Measurements from ENCODE around the gene SLMAP. TPM values are rescaled to one million over a fixed set of nuclear protein-coding genes. Genes with fewer than 3 reads are reported as not detected.

SLMAP gene
- total and polyA plus RNA-seq, 2 of the 4 experiments (the other 2 are of a cell fraction): 15.5 to 26.5 TPM

DNA sequence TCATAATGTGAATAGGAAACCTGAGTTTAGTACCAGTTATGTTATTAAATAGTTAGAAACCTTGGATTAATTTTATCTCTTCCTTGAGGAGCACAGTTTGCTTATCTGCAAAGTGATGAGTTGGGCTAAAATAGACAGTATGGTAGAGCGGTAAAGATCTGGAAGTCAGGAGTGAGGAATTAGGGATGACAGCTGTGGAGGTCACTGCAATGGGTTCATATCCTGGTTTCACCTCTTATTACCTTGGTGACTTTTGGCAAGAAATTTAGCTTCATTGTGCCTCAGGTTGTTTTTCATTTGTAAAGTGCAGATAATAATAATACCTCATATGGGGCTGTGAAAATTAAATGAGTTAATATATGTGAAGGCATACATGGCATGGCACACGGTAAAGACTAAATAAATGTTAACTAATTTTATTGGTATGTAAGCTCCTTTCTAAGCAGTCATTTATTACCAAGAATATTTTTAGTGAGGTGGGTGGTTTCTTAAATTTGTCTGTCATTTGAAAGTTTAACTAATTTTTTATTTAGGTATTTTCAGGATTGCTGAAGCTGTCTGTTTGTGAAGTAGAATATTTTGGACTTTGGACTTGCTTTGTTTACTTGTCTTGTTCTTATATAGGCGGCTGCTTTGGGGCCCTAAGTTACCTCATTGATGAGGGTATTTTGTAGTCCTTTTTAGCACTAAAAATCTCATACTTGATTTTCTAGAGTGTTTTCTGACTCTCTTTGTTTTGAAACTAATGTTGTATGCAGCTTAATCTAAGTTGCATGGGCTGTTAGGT lies 41.8 kb downstream of the SLMAP start:
- Histone ChIP-seq H3K79me1 (ENCODE audit: low read depth in 1 of 2, low read length in 2 of 2) (peaks cover 25 to 60% of the 10 kb centered on the region in 2 experiments), H3K23ac (ENCODE audit: low read depth, low read length) (no peak overlapping the region), H2BK15ac (ENCODE audit: low read depth, low read length) (no peak overlapping the region), H2BK20ac (ENCODE audit: low read depth, low read length) (no peak overlapping the region), H2BK120ac (ENCODE audit: low read depth, low read length) (no peak overlapping the region), H3K14ac (replicated peaks; ENCODE audit: low read depth, low read length) (no peak overlapping the region), H3K9me3 (ENCODE audit: control insufficient read depth, insufficient read depth, low read length) (no peaks in the 10 kb centered on the region), H3K36me3 (ENCODE audit: control insufficient read depth, insufficient read depth, low read length) (no peaks in the 10 kb centered on the region), H2AK5ac (ENCODE audit: low read depth, low read length) (no peak overlapping the region), H3K56ac (ENCODE audit: extremely low read depth, insufficient read depth, low read length) (no peak overlapping the region), H4K20me1 (ENCODE audit: insufficient read depth, low read length) (peaks cover 18% of the 10 kb centered on the region; the same call in 1 of the 2 replicates), H3K4me2 (ENCODE audit: low read depth, low read length) (no peak overlapping the region), H3K27me3 (ENCODE audit: control insufficient read depth, insufficient read depth, low read length) (no peaks in the 10 kb centered on the region), H2AFZ (replicated peaks; ENCODE audit: low read length, poor library complexity) (no peak overlapping the region), H4K8ac (ENCODE audit: low read depth in 2 of 2, low read length in 2 of 2) (no peak overlapping the region), H3K4me3 (ENCODE audit: insufficient read depth, low read depth, low read length) (no peak overlapping the region), H4K5ac (ENCODE audit: low read depth, low read length) (no peak overlapping the region), H3K4ac (ENCODE audit: low read depth, low read length) (no peak overlapping the region), H4K91ac (ENCODE audit: insufficient read depth, low read depth, low read length) (no peak overlapping the region), H3K9ac (ENCODE audit: low read depth, low read length) (no peak overlapping the region), H3K27ac (ENCODE audit: insufficient read depth, low read length) (no peak overlapping the region), H3K4me1 (ENCODE audit: control insufficient read depth, insufficient read depth, low read length) (peaks cover 4% of the 10 kb centered on the region), H3K9me1 (ENCODE audit: insufficient read depth, low read length) (peaks cover 6% of the 10 kb centered on the region), H2AK9ac (replicated peaks; ENCODE audit: low read depth, low read length, poor library complexity) (no peak overlapping the region), H3K18ac (ENCODE audit: low read depth, low read length) (no peak overlapping the region), H2BK5ac (ENCODE audit: low read depth, low read length, poor library complexity, severe bottlenecking) (no peak overlapping the region)
- no CpG with 5 or more reads among the region's 3 CpGs for WGBS, 2 experiments (ENCODE audit: extremely low coverage in 2 of 2, insufficient read length in 1 of 2)
- ATAC-seq (ENCODE audit: low read depth) (no peak), DNase-seq (no peak)
- dilution Hi-C loops (cut with HindIII; ENCODE audit: low sequenced_read_pairs, unreplicated experiment) (no loop called here), intact Hi-C loops (cut with micrococcal nuclease) (no loop called here), in situ Hi-C loops (cut with MboI; ENCODE audit: low sequenced_read_pairs) (no loop called here)
- ChIA-PET CTCF (interaction anchor here (0.6 kb wide), 1 partner anchor 130 kb away, joined by 4 read pairs; no protein-coding TSS in a partner anchor), POLR2A (ENCODE audit: unreplicated experiment) (no interaction called here)
- no peak for TF ChIP-seq MXI1 (IDR thresholded peaks at IDR 0.05; ENCODE audit: borderline replicate concordance, low read depth, low read length)
- BruUV-seq (replicated peaks): no TSS peak
